Activated CD8-positive, alpha-beta memory T cell treated with anti-CD3 and anti-CD28 coated beads, Interleukin-2, amount 50 U/mL, for 4 hours (primary cell): ENCODE data around the gene PGR.

Experiments
- DNase-seq: peaks from one replicate; pipeline ENCODE4 v3.0.0-alpha.2; 2020

Gene PGR

GRCh38 chr11:101008961-101009689 is 120.5 kb downstream of the PGR start:
- DNase-seq: no peak

- no peak for DNase-seq
Observed at GRCh38 chr11:101003468-101003867, 126.1 kb downstream of the PGR start.

- no peak for DNase-seq
Observed at GRCh38 chr11:100999756-101000155, 129.9 kb downstream of the PGR start.

- DNase-seq: no peak
Observed at GRCh38 chr11:100994966-100995365, 134.6 kb downstream of the PGR start.

GRCh38 chr11:100991541-100991940 is 138.1 kb downstream of the PGR start:
- no peak for DNase-seq

GRCh38 chr11:100990931-100991330 is 138.7 kb downstream of the PGR start:
- DNase-seq: no peak

GRCh38 chr11:100984668-100985067 is 144.9 kb downstream of the PGR start:
- no peak for DNase-seq

GRCh38 chr11:100981196-100981824 is 148.3 kb downstream of the PGR start:
- no peak for DNase-seq

GRCh38 chr11:100980156-100980555 is 149.5 kb downstream of the PGR start:
- DNase-seq: no peak
